NCI-H2227 (cell line): ENCODE results near the gene SCUBE2.
"Not testable (repeated sequence)": the region's sequence is repeated elsewhere in the genome, so short reads cannot be mapped to it uniquely, and the experiment has no call there.

ENCODE experiments used
- DNase-seq: peaks from one replicate; lab custom pipeline; 2025; ENCODE audit not compliant: unreplicated experiment; lab: John Stamatoyannopoulos, UW

Gene SCUBE2

DNA sequence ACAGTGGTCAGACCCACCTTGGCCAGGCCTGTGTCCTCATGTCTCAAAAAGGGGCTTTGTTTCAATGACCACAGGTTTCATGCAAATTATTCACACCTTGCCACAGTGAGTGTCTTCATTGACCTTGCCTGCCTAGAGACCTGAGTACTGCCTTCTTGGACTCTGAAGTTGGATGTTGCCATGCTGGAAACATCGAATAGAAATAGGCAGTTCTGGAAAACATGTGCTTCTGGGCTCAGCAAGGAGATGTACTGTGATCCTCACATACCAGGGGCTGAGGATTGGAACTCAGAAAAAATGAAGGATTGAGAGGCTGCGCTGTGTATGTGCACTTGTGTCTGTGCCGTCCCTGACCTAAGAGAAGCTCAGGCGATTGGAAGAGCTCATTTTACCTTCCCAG, 78.0 kb downstream of the SCUBE2 start:
- DNase-seq: no peak

DNA sequence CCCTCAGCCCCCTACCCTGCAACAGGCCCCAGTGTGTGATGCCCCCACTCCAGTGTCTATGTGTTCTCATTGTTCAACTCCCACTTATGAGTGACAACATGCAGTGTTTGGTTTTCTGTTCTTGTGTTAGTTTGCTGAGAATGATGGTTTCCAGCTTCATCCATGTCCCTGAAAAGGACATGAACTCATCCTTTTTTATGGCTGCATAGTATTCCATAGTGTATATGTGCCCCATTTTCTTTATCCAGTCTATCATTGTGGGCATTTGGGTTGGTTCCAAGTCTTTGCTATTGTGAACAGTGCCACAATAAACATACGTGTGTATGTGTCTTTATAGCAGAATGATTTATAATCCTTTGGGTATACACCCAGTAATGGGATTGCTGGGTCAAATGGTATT, 81.9 kb downstream of the SCUBE2 start:
- not testable (repeated sequence) for DNase-seq

DNA sequence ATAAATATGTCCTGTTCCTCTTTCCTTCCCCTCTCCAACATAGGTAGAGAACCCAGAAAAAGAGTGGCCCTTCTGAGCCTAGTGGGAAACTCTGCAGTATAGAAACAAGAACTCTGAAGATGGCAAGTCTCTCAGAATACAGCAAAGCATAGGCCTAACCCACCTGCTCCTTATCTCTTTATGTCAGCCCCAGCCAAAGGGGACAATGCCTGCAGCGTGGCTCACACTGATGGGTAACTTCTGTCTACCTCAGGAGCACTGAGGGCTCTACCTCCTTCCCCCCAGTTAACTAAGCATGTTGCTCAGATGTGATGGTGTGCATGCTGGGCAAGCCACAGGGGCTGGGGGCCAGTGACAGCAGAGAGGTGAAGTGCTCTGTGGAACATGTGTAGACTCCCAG, 82.7 kb downstream of the SCUBE2 start:
- DNase-seq: no peak

DNA sequence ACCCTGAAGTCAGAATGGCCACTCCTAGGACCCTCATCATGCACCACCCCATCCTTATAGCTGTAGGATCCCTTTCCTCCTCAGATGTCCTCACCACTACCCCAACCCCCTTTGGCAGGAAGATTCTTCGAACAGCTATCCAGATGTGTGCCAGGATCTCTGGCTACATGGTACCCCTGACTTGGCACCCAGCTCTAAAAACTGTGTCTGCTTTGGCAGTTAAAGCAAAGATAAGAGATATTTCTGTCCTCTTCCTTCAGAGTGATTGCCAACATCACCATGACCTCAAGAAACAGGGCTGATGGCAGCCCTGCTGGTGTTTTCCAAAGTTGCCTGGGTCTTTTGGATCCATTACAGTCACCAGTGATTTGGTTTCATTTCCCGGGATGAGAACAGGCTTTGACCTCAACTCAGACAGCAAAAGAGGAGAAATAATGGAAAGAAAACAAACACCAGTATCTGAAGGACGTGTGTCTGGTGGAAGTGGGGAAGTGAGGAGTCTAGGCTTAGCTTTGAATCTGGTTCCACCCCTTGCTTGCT, 83.3 kb downstream of the SCUBE2 start:
- DNase-seq: no peak

DNA sequence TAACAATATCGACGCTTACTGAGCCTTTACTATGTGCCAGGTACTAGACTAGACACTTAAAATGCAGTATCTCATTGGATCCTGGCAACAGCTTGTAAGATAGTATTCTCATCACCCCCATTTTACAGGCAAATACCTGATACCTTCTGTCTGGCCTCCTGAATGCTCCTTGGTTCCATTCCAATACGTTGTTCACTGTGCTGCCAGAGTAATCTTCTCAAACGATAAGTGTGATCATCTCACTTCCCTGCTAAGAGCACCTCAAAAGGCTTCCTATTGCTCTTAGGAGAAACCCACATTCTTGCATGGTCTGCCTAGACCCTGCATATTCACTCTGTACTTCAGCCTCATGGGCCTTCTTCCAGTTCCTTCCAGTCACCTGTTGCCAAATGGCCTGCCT, 86.3 kb downstream of the SCUBE2 start:
- DNase-seq: no peak

DNA sequence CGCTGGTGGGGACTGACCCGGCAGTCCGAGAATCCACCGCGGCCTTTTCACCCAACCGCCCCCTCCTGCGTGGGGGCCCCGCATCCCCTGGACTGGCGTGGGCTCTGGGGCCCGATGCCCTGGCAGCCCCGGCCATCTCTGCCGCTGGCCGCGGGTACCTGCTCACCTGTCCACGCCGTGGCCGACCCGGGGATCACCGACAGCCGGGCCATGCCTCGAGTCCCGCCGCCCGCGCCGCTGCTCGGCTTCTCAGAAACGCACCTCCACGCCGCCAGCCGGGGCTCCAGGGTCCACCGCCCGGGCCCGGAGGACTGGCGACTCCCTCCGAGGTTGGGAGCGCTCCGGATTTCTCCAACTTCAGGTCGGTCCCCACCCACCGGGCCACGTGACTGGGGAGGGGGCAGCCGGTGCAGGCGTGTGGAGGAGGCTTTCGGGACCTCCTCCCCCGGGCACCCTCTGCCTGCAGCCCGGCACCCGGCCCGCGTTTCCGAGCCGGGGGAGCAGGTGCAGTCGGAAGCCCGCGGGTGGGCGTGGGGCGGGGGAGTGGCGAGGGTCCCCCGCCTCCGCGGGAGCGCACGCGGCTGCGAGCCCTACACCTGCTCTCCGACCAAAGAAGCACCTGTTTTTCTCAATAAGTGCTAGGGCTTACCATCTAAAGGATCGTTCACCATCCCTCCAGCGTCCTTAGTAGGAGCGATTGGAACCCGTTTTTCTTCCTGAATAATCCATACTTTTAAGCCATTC, 87.0 kb downstream of the SCUBE2 start:
- peak; percentile 63 for DNase-seq

DNA sequence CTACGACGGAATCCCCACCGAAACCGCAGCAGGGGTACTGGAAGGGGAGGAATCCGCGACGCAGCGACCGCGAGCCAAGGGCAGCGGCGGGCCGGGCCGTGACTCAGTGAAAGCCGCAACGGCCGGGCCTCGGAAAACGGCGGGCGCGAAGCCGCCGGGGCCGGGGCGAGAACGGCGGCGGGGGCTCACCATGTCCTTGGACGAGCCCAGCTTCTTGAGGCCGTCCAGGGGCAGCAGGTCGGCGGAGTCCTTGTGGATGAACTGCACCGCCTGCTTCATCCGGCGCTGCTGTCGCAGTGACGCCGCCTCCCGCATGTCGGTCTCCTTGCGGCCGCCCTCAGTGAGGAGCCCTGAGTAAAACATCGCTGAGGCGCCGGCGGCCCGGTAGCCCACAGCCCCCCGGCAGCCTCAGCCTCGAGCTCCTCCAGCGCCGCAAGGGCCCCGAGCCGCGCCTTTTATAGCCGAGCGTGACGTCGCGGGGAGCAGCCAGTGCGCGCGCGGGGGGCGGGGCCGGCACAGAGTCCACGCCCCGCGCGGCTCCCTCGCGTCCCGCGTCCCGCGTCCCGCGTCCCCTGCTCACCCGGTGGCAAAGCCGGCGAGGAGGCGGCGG, 87.7 kb downstream of the SCUBE2 start, which contains the start of gene NRIP3:
NRIP3 (minus strand) TSS at position 429 of the 610 bp plus-strand sequence; CDS start at position 363, 66 bp downstream.
- peak; percentile 93 for DNase-seq

DNA sequence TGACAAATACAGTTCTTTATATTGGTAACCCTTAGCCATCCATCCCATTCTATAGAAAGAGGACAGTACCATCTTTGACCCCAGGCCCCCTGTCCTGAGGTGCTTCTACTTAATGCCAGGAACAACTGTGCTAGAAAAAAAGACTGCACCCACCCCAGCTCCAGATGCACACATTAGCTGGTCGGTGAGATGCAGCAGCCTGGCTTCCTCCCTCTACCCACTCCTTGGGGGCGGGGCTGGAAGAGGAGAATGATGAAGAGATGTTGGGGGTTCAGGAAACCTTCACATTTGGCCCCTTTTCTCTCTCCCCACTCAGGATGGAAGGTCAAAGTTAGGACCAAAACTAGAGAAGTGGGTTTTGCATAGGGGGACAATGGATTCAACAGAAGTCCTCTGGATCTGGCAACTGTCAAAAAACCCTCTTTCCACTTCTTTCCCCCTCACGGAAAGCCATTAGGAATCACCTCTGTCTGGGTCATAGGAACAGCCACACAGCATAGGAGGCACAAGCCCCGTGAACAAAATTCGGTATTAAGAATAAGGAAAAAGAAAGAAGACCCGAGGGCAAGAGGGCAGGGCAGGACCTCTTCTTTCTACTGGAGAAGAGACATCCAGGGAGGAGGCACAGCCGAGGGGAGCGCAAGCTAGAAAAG, 88.4 kb downstream of the SCUBE2 start:
- no peak for DNase-seq

DNA sequence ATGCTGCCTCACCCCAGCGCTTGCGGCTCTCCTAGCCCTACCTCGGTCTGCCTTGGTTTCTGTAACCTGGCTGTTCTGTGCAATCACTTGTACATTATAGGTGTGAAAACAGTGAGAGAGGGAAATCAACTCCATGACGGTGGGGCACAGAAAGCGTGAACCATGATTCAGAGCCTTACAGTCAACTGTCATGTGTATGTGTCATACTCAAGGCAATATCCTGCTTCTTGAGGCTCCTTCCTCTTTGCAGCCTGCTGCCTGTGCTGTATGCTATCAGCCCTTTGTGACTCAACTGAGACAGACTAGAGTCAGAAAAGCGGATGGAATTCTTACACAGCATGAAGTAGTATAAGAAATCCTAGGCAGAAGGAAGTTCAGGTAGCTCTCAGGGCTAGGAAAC, 89.7 kb downstream of the SCUBE2 start:
- DNase-seq: no peak

DNA sequence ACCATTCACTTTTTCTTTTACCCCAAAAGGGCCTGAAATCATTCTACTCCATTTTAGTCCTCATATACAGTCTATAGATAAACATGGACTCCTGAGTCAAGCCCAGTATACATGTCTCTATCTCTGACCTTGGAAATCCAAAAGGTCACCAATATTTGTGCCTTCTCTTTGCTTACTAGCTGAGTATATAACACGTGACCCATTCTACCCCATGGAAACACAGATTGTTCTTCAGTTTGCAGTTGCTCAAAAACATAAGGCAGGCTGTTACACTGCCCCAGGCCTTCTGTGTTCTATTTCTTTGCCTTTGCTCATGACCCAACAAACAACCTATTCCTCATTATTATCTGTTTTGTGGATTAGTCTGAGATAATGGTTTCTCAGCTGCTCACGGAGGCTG, 93.4 kb downstream of the SCUBE2 start:
- no peak for DNase-seq

DNA sequence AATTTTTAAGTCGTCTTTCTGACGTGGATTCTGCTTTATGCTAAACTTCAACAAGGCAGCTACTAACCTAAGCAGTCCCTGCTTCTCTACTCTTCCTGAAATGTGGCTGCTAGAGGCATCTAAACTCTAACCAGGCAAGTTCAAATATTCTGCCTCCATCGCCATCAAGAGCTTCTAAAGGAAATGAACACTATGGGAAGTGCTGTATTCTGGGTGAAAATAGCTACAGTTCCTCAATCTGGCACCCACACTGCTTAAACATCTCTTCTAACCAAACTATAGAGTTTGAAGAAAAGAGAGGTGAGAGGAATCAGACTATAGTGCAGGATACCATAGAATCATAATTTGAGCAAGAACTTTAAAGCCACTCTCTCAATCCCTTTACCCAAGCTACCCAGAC, 93.9 kb downstream of the SCUBE2 start:
- DNase-seq: no peak

DNA sequence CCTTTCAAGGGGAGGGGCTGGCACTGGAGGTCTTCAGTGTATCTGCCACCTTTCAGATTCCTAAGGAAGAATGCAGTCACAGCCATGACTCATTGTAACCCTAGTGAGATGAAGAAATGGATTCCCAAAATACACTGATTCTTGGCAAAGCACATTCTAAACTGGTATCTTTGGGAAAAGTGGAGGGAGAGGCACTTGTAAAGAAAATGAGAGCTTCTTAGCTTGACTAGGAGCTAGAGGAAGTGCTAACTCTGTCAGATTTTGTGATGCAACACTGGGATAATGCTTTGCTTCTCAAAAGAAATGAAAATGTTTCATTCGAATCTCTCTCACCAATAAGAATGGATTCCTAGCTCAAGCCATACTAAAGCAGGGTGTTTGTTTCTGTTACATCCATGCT, 101.9 kb downstream of the SCUBE2 start:
- DNase-seq: no peak

DNA sequence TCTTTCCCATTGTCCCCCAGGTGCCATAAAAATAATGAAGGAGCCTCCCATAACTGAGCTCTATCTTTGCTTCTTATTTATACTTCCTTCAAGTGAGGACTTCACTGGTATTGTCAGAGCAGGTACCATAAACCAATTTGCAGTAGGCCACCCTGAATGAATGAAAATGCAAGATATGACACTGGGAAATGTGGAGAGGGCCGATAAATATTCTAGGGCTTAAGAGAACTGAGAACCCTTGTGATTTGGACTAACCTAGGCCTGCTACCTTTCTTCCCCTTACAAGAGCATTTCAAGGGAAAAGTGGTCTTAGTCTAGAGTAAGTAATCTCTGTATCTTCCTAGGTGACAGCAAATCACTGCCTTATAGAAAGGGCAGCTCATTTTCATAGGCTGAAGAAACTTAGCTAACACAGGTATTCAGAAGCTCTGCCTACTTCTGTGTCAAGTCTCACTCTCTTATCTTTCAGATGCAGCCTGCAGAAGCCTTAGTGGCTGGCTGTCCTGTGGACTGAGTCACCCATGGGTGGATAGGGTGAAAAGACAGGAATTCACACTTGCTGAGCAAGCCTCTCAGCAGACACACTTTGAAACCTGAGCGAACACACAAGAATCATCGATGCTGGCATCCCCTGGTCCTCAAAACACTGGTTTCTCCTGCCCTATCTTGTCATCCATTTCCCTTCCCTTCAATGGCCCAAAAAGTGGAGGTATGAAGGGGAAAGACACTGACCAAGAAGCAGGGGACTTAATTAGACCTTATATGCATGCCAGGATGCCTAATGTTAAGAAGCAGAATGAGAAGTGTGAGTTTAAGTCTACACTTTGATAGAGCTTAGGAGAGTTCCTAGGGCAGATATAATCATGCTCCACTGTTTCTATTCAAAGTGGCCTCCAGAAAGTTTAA, 102.8 kb downstream of the SCUBE2 start:
- no peak for DNase-seq

DNA sequence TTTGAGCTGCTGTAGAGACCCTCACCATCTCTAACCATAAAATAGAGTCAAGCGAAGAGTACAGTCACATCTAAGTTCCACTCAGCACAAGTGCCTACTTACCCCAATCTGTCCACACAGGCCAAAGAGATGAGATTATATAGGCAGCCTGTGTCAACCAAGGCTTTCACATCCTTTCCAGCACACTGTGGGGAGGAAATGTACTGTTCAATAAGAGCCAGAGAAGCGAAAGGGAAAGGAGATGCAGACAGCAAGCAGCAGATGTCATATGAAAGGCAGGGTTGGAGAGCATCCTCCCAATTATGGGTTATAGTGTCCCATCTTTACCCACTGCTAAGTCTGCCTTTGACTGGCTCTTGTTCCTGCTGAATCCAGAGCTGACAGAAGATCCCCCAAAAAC, 104.0 kb downstream of the SCUBE2 start:
- no peak for DNase-seq

DNA sequence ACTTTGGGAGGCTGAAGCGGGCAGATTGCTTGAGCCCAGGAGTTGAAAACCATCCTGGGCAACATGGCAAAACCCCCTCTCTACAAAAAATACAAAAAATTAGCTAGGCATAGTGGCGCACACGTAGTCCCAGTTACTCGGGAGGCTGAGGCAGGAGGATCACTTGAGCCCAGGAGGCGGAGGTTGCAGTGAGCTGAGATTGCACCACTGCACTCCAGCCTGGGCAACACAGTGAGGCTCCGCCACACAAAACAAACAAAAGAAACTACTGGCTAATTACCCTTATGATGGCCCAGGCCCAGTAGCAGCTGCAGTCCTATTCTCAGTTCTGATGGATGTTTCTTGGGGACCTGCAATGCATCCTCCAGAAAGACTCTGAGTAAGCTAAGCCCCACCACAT, 104.6 kb downstream of the SCUBE2 start:
- DNase-seq: not testable (repeated sequence)

DNA sequence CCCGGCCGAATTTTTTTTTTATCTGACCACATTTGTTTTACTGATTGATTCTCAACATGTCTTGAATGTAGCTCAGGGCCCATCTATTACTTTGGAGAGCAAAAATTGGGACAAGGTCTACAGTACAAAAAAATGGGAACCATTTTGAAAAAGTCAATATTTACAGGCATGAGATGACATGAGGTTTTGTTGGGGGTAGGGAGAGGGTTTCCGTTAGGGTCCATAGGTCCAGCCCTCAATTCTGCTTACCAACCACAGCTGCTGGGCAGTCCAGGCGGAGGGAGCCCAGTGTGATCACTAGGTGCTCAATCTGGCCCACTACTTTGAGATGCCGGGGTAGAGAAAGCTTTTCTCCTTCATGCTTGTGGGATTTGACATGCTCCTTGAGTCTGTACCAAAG, 105.9 kb downstream of the SCUBE2 start:
- DNase-seq: no peak

DNA sequence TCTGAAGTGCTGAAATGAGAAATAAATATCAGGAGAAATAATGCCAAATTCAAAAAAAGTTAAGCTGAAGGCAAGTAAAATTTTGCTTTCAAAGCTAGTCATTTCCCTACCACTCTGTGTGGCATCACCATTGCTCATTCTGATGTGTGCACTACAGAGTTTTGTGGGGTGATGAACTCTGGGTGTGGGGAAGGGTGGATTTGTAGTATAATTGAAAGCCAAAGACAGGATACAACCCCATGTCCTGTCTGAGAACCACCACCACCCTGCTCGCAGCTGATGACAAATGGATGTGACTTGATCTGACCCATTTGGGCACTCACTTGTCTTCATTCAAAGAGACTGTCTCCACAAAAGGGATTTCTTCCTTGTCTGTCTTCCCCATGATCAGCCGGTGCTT, 107.8 kb downstream of the SCUBE2 start:
- no peak for DNase-seq

DNA sequence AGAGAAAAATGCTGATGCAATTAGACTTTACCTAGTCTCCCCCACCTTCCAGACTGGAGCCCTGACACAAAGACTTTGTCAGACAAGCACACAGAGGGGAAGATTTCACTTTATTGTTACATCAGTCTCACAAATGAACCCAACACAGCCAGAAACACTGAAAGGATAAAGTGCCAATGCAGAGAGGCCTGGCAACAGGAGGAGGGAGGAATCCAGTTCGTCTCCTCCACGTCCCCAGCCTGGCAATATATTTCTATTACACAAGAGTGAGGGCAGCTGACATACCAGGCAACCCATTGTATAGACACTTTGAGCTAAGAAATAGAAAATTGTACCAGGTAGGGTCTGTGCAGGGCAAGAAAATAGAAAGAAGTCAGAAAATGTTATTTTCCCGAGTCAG, 110.9 kb downstream of the SCUBE2 start:
- DNase-seq: no peak

DNA sequence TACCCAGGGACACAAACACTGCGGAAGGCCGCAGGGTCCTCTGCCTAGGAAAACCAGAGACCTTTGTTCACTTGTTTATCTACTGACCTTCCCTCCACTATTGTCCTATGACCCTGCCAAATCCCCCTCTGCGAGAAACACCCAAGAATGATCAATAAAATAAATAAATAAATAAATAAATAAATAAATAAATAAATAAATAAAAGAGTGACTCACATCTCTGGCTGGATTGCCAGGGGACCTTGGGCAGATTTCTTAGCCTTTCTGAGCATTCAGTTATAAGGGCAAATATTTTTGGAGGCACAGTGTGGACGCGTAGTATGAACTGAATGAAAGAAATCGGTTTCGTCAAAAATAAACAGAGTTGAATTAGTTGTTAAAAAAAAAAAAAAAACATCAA, 112.0 kb downstream of the SCUBE2 start:
- DNase-seq: not testable (repeated sequence)

DNA sequence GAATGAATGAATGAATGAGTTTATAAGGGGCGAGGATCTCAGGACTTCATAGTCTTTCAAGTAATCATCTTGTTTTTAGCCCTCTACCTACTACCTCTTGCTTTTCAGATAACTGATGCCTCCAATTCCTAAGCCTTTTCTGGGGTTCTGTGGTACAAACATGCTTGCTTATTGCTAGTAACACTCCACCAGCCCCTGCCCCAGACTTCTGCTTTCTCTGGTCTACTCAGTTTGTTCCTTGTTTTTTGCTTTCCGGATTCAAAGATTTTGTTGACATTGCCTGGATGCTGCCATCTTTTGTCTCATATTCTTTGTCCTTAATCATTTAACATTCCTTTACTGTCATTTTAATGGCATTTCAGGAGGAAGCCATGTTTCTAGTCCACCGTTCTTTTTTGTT, 118.3 kb downstream of the SCUBE2 start:
- no peak for DNase-seq

DNA sequence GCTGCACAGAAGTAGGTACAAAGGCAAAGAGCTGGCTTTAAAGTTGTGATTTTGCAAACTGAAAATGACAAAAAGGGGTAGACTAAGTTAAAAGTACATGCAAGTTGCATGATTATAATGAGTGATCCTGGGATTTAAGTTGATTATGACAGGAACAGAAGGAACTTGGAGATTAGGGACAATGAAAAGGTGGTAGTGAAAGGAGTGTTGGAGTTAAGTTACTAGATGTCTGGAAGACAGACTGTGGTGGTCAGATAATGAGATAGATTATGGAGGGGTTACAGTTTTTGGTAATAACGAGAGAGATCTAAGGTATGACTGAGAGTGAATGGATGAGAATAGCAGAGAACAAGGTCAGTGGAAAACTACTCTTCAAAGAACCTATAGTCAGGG, 119.5 kb downstream of the SCUBE2 start:
- DNase-seq: no peak
